Adrenal gland (tissue), 12 donors: ENCODE results near the gene CLASP1. TPM values are rescaled to one million over a fixed set of nuclear protein-coding genes. Genes with fewer than 3 reads are reported as not detected.

Experiments
- DNase-seq, 7 donors: peaks; one replicate each; pipeline ENCODE4 v3.0.0-alpha.2; 2019 to 2020
- H3K27ac ChIP-seq, 5 donors: fragments of 200-600 bp; sonication (generic) in 4 of 5; 1 replicate in 3 of 5; 2 replicates in 2 of 5; pipeline versions ENCODE4 v1.5.1 to v1.8.0; 2016 to 2020; ENCODE audit warnings: mild to moderate bottlenecking in 1 of 5
- H3K27me3 ChIP-seq: fragments of 200-600 bp; 2 replicates; pipeline ENCODE4 v1.8.0; 2021
- H3K36me3 ChIP-seq, 2 donors: fragments of 200-600 bp; replicated peaks in 1 of 2; 1 replicate in 1 of 2; 2 replicates in 1 of 2; pipeline versions ENCODE4 v1.5.1 to v1.8.0; 2018 to 2022
- H3K4me1 ChIP-seq, 2 donors: fragments of 200-600 bp; replicated peaks in 1 of 2; 1 replicate in 1 of 2; 2 replicates in 1 of 2; pipeline versions ENCODE4 v1.5.1 to v1.8.0; 2018 to 2021
- H3K4me3 ChIP-seq, 4 donors: fragments of 200-600 bp; sonication (generic) in 3 of 4; one replicate each; pipeline ENCODE4 v1.5.1; 2016 to 2018
- H3K9me3 ChIP-seq, 3 donors: fragments of 200-600 bp; sonication (generic) in 1 of 3; replicated peaks in 1 of 3; 1 replicate in 2 of 3; 2 replicates in 1 of 3; pipeline versions ENCODE4 v1.5.1 to v1.8.0; 2016 to 2021
- POLR2A ChIP-seq, 2 donors: fragments of 450-650 bp; IDR thresholded peaks; one replicate each; pipeline ENCODE4 v1.6.1; 2017; ENCODE audit warnings: antibody characterized with exemption in 2 of 2, mild to moderate bottlenecking in 2 of 2, moderate library complexity in 1 of 2
- WGBS, 4 donors: extraction: QIAGEN DNeasy Blood & Tissue Kit in 2 of 4; methylation state at CpG; one replicate each; pipeline versions ENCODE4 v1.1.5 to v1.1.7; 2013 to 2017; 5-methylcytosine and 5-hydroxymethylcytosine counted together
- intact Hi-C, 2 donors: fragments of 100-400 bp; cut with DNase I; formaldehyde crosslinking; loops; one replicate each; pipeline versions ENCODE4 v1.14.1 to v1.15.0; 2022 to 2023
- polyA plus RNA-seq, 3 donors: library from polyadenylated mRNA; stranded (reverse); fragments of 200-250 nt in 2 of 3; fragments of 350-450 nt in 1 of 3; fragmentation: Illumina TruSeq in 1 of 3; extraction: RNeasy Lipid Tissue Mini Kit (QIAGEN cat#74804) in 1 of 3; gene quantifications; one replicate each; pipeline ENCODE4 v1.2.3, GENCODE V29; 2013 to 2014
- total RNA-seq, 9 donors: library from RNA; depleted of rRNA in 4 of 9; stranded (reverse); fragments of >200 nt in 4 of 9; fragments of 120-200 nt in 1 of 9; fragmentation: NEBNext Ultra II Directional in 1 of 9; extraction: Animal tissue kit (Norgen Biotek cat#: 25700) in 1 of 9; gene quantifications; one replicate each; pipeline versions ENCODE4 v1.1.0 to v1.2.4, GENCODE V29; 2013 to 2023
- TF ChIP-seq, protein P1 (sequence below), 6 experiments: fragments of 450-650 bp in 4 of 6; fragments of 200-600 bp in 2 of 6; sonication (generic) in 1 of 6; IDR thresholded peaks; 1 replicate in 5 of 6; 2 replicates in 1 of 6; pipeline versions ENCODE4 v1.5.1 to v1.8.0; 2016 to 2021; ENCODE audit warnings: antibody characterized with exemption in 6 of 6, mild to moderate bottlenecking in 2 of 6, moderate library complexity in 1 of 6
- donor health status: healthy with polysubstance abuse.
- donor health status: Bipolar disorder and iron deficiency.
- donor health status: DM: yes; HTN: yes; CAD: no.
- donor health status: DM: no; HTN: no; CAD: no.
- donor health status: DM: no; HTN: no; CAD: no.
- donor health status: DM: yes; HTN: yes; CAD: no.

CLASP1 gene
- total and polyA plus RNA-seq, 12 donors = 14.9 to 66.1 (median 53.4) TPM

- Histone ChIP-seq H3K9me3 (no peaks in the 10 kb centered on the region), H3K4me1 (peaks cover 7 to 20% of the 10 kb centered on the region in 2 donors), H3K36me3 (peaks cover 0 to 42% of the 10 kb centered on the region in 2 donors), H3K4me3 (no peak overlapping the region), H3K27ac (no peak overlapping the region), H3K27me3 (no peaks in the 10 kb centered on the region)
- no peak for DNase-seq
- intact Hi-C loops = no loop called here
- TF ChIP-seq, protein P1, sequence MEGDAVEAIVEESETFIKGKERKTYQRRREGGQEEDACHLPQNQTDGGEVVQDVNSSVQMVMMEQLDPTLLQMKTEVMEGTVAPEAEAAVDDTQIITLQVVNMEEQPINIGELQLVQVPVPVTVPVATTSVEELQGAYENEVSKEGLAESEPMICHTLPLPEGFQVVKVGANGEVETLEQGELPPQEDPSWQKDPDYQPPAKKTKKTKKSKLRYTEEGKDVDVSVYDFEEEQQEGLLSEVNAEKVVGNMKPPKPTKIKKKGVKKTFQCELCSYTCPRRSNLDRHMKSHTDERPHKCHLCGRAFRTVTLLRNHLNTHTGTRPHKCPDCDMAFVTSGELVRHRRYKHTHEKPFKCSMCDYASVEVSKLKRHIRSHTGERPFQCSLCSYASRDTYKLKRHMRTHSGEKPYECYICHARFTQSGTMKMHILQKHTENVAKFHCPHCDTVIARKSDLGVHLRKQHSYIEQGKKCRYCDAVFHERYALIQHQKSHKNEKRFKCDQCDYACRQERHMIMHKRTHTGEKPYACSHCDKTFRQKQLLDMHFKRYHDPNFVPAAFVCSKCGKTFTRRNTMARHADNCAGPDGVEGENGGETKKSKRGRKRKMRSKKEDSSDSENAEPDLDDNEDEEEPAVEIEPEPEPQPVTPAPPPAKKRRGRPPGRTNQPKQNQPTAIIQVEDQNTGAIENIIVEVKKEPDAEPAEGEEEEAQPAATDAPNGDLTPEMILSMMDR (IDR thresholded peaks at IDR 0.05) = no peak
- TF ChIP-seq POLR2A (IDR thresholded peaks at IDR 0.05) = no peak
Observed at GRCh38 chr2:121386102-121386501, 263.2 kb downstream of the CLASP1 start.

- no peak for TF ChIP-seq POLR2A (IDR thresholded peaks at IDR 0.05)
- TF ChIP-seq, protein P1 (IDR thresholded peaks at IDR 0.05) = no peak
- H3K4me1 ChIP-seq = peaks cover 0 to 12% of the 10 kb centered on the region in 2 donors
- no peak overlapping the region for H3K4me3 ChIP-seq
- intact Hi-C loops = no loop called here
- no peak for DNase-seq
- no peaks in the 10 kb centered on the region for H3K9me3 ChIP-seq
- peaks cover 0 to 56% of the 10 kb centered on the region in 2 donors for H3K36me3 ChIP-seq
- no peaks in the 10 kb centered on the region for H3K27me3 ChIP-seq
- WGBS, 4 donors = 89 to 96% (median 94%) methylated on average over 4 of the region's 4 CpGs
- no peak overlapping the region for H3K27ac ChIP-seq
Observed at GRCh38 chr2:121382744-121383143, 266.5 kb downstream of the CLASP1 start.

DNA sequence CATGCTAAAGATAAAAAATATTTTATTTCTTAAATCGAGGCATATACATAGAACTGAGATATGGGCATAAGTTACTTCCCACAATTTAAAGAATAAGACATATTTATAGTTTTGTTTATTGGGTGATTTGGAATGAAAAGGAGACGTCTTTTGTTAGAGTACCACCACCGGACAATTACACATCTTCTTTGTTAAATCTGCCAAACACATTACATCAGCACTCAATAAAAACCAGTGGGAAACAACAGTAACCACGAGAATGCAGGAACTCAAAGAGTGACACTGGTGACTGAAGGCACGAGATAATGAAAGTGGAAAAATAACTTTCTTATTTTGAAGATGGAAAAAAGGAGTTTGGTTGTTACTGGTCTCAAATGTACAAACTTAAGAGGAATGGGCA lies 271.6 kb downstream of the CLASP1 start:
- WGBS, 4 donors = 83 to 85% (median 83%) methylated on average over 5 of the region's 5 CpGs
- TF ChIP-seq POLR2A (IDR thresholded peaks at IDR 0.05) = no peak
- TF ChIP-seq, protein P1 (IDR thresholded peaks at IDR 0.05) = no peak

GRCh38 chr2:121376535-121377250 lies 272.6 kb downstream of the CLASP1 start:
- no peak for TF ChIP-seq POLR2A (IDR thresholded peaks at IDR 0.05)
- TF ChIP-seq, protein P1 (IDR thresholded peaks at IDR 0.05) = no peak
- WGBS, 4 donors = 85 to 93% (median 92%) methylated on average over 5 of the region's 5 CpGs

More for the DNA sequence above, 271.6 kb downstream of the CLASP1 start:
- Histone ChIP-seq H3K4me3 (no peak overlapping the region), H3K27me3 (no peaks in the 10 kb centered on the region), H3K27ac (no peak overlapping the region), H3K36me3 (peaks cover 0 to 64% of the 10 kb centered on the region in 2 donors), H3K9me3 (no peaks in the 10 kb centered on the region), H3K4me1 (no peaks in the 10 kb centered on the region)
- intact Hi-C loops = no loop called here
- DNase-seq = no peak

More at GRCh38 chr2:121376535-121377250, 272.6 kb downstream of the CLASP1 start:
- DNase-seq = no peak
- H3K27ac ChIP-seq = no peak overlapping the region
- no peaks in the 10 kb centered on the region for H3K27me3 ChIP-seq
- peaks cover 0 to 63% of the 10 kb centered on the region in 2 donors for H3K36me3 ChIP-seq
- no peaks in the 10 kb centered on the region for H3K9me3 ChIP-seq
- intact Hi-C loops = no loop called here
- no peak overlapping the region for H3K4me3 ChIP-seq
- no peaks in the 10 kb centered on the region for H3K4me1 ChIP-seq
